ENCODE results near the gene MYLK.
A peak's percentile ranks its signal among the peaks of the same experiment; 100 is the strongest.

DNA sequence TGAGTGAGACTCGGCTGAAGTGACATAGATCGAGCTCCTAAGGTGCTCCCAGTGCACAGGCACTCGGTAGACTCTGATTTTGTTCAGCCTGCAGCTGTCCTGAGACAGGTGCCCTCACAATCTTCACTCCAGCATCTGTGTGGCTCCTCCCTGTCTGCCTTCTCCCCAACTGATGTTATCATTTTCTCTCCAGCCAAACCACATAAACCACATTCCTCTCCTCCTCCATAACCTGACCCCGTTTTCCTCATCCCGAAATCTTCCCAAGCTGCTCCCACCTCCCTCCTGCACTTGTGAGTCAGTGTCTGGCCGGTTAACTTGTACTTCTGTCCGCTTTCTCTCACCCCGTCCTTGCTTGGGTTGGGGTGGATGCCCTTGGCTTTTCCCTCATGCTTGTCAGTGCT, 206.0 kb downstream of the MYLK start:
- TF ChIP-seq, protein P1, sequence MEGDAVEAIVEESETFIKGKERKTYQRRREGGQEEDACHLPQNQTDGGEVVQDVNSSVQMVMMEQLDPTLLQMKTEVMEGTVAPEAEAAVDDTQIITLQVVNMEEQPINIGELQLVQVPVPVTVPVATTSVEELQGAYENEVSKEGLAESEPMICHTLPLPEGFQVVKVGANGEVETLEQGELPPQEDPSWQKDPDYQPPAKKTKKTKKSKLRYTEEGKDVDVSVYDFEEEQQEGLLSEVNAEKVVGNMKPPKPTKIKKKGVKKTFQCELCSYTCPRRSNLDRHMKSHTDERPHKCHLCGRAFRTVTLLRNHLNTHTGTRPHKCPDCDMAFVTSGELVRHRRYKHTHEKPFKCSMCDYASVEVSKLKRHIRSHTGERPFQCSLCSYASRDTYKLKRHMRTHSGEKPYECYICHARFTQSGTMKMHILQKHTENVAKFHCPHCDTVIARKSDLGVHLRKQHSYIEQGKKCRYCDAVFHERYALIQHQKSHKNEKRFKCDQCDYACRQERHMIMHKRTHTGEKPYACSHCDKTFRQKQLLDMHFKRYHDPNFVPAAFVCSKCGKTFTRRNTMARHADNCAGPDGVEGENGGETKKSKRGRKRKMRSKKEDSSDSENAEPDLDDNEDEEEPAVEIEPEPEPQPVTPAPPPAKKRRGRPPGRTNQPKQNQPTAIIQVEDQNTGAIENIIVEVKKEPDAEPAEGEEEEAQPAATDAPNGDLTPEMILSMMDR (IDR thresholded peaks at IDR 0.05) = no peak
- peak; percentile 13 to 21 for TF ChIP-seq POLR2A (IDR thresholded peaks at IDR 0.05)
